ENCODE measurements around the gene ZP3. TPM values are rescaled to one million over a fixed set of nuclear protein-coding genes. Genes with fewer than 3 reads are reported as not detected.
"Not testable (repeated sequence)": the region's sequence is repeated elsewhere in the genome, so short reads cannot be mapped to it uniquely, and the experiment has no call there.

Gene ZP3
- total RNA-seq, 2 donors from 2014 or later: 3.4 to 13.0 TPM

GRCh38 chr7:76395965-76396726 lies 28.6 kb upstream of the ZP3 start:
- Mint-ChIP-seq H3K27ac (peak overlapping the region; percentile 28), H3K36me3 (ENCODE audit: low read depth) (no peaks in the 10 kb centered on the region), H3K27me3 (no peaks in the 10 kb centered on the region), H3K4me3 (no peak overlapping the region), H3K4me1 (peaks cover 6% of the 10 kb centered on the region), H3K9me3 (no peaks in the 10 kb centered on the region)
- no peak for ATAC-seq (replicated peaks)

DNA sequence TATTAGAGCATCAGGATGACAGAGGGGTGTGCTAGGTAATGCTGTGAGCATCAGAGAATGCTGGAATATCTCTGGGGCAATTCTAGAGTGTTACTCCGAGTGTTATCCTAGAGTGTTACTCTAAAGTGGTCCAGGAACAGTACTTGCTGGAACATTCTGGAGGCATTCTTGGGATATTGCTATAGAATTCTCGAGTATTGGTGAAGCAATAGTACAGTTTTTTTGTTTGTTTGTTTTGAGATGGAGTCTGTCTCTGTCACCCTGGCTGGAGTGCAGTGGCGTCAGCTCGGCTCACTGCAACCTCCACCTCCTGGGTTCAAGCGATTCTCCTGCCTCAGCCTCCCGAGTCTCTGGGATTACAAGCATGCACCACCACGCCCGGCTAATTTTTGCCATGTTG lies 27.9 kb upstream of the ZP3 start:
- H3K4me3 Mint-ChIP-seq: peak overlapping the region; percentile 74
- H3K27ac Mint-ChIP-seq: no peak overlapping the region
- ATAC-seq (replicated peaks): no peak

DNA sequence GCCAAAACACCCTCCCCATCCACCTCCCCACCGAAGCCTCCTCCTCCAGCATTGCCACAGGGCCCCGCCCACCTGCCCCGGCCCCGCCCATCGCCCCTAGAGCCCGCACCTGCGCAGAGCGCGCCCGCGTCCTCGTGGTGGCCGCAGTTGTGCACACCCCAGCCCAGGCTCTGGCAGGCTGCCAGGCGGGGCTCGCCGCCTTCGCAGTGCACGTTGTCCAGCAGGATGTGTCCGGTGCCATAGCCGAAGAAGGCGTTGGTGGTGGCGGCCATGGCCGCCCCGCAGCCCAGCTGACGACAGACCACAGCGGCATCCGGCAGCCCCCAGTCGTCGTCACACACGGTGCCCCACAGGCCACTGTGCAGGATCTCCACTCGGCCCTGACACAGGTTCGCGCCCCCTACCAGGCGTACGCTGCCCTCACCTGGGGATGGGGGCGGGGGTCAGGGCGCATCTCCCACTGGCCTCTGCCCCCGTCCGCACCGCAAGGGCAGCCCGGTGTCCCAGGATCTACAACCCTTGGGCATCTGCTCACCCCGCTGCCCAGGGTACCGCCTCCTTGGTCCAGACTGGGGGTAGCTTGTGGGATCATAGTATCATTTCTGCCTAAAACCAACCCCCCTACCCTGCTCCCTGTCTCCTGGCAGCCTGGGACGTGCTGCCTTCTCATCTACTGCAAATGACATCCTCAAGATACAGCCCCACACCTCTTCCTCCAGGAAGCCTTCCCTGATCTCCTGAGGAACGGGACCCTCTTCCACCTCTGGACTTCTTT lies 27.2 kb upstream of the ZP3 start:
- H3K4me3 Mint-ChIP-seq: peak overlapping the region; percentile 74
- no peaks in the 10 kb centered on the region for H3K27me3 Mint-ChIP-seq
- ATAC-seq (replicated peaks): peak; percentile 63
- peaks cover 6% of the 10 kb centered on the region for H3K4me1 Mint-ChIP-seq
- H3K36me3 Mint-ChIP-seq (ENCODE audit: low read depth): no peaks in the 10 kb centered on the region
- no peaks in the 10 kb centered on the region for H3K9me3 Mint-ChIP-seq
- peak overlapping the region; percentile 39 for H3K27ac Mint-ChIP-seq

More for the DNA sequence above, 27.9 kb upstream of the ZP3 start:
- Mint-ChIP-seq H3K36me3 (ENCODE audit: low read depth) (no peaks in the 10 kb centered on the region), H3K9me3 (no peaks in the 10 kb centered on the region), H3K4me1 (peaks cover 6% of the 10 kb centered on the region), H3K27me3 (no peaks in the 10 kb centered on the region)

DNA sequence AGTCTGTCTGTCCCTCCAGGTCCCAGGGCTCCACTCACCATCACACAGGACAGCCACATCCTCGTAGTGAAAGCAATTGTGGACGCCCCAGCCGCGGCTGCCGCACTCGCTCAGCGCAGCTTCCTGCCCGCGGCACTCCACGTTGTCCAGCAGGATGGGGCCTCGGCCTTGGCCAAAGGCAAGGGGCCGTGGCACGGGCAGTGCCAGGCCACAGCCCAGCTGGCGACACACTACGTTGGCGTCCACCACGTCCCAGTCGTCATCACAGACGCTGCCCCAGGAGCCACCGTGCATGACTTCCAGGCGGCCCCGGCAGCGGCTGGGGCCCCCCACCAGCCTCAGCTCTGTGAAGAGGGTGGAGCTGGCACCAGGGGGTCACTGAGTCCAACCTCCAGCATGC lies 24.5 kb upstream of the ZP3 start:
- H3K9me3 Mint-ChIP-seq: no peaks in the 10 kb centered on the region
- H3K27me3 Mint-ChIP-seq: no peaks in the 10 kb centered on the region
- no peaks in the 10 kb centered on the region for H3K36me3 Mint-ChIP-seq (ENCODE audit: low read depth)
- H3K4me1 Mint-ChIP-seq: peaks cover 6% of the 10 kb centered on the region
- H3K4me3 Mint-ChIP-seq: no peak overlapping the region
- no peak for ATAC-seq (replicated peaks)
- H3K27ac Mint-ChIP-seq: no peak overlapping the region

- H3K9me3 Mint-ChIP-seq; H3K36me3 Mint-ChIP-seq (ENCODE audit: low read depth); ATAC-seq (replicated peaks); H3K27ac Mint-ChIP-seq; H3K4me3 Mint-ChIP-seq; H3K4me1 Mint-ChIP-seq; H3K27me3 Mint-ChIP-seq: not testable (repeated sequence)
These were observed 21.7 kb upstream of the ZP3 start for GRCh38 chr7:76403097-76403496.

GRCh38 chr7:76403780-76404494 lies 20.8 kb upstream of the ZP3 start:
- no peaks in the 10 kb centered on the region for H3K4me1 Mint-ChIP-seq
- ATAC-seq (replicated peaks): no peak
- H3K27me3 Mint-ChIP-seq: no peaks in the 10 kb centered on the region
- H3K9me3 Mint-ChIP-seq: no peaks in the 10 kb centered on the region
- H3K4me3 Mint-ChIP-seq: no peak overlapping the region
- H3K27ac Mint-ChIP-seq: no peak overlapping the region
- no peaks in the 10 kb centered on the region for H3K36me3 Mint-ChIP-seq (ENCODE audit: low read depth)

GRCh38 chr7:76405738-76406137 lies 19.0 kb upstream of the ZP3 start:
- Mint-ChIP-seq H3K36me3 (ENCODE audit: low read depth) (no peaks in the 10 kb centered on the region), H3K4me1 (no peaks in the 10 kb centered on the region), H3K4me3 (no peak overlapping the region), H3K27ac (no peak overlapping the region), H3K27me3 (no peaks in the 10 kb centered on the region), H3K9me3 (no peaks in the 10 kb centered on the region)
- ATAC-seq (replicated peaks): no peak

- no peak overlapping the region for H3K4me3 Mint-ChIP-seq
- H3K36me3 Mint-ChIP-seq (ENCODE audit: low read depth): no peaks in the 10 kb centered on the region
These were observed 17.0 kb upstream of the ZP3 start for GRCh38 chr7:76407718-76408117.

DNA sequence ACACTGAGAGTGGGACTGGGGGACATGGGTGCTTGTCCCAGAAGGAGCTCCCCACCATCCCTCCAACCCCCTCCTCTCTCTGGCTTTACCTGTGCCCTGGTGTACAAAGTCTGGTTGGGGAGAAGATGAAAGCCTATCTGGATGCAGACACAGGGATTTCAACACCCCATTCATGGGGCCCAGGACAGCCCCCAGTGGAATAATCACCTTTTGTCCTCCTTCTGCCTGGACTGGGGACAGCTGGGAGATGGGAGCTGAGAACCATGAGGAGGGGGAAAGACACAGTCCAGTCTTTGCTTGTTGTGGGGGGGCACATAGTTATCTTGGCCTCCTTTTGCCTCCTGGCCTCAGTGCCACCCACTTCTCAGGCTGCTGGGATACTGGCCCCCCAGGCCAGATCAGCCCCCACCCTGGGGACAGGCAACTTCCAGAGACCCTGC lies 16.6 kb upstream of the ZP3 start:
- Mint-ChIP-seq H3K4me3 (no peak overlapping the region), H3K27ac (no peak overlapping the region), H3K9me3 (no peaks in the 10 kb centered on the region), H3K27me3 (peaks cover 4% of the 10 kb centered on the region), H3K36me3 (ENCODE audit: low read depth) (no peaks in the 10 kb centered on the region), H3K4me1 (no peaks in the 10 kb centered on the region)
- no peak for ATAC-seq (replicated peaks)

More at GRCh38 chr7:76407718-76408117, 17.0 kb upstream of the ZP3 start:
- Mint-ChIP-seq H3K27ac (no peak overlapping the region), H3K4me1 (no peaks in the 10 kb centered on the region), H3K27me3 (peaks cover 4% of the 10 kb centered on the region), H3K9me3 (no peaks in the 10 kb centered on the region)
- ATAC-seq (replicated peaks): no peak

GRCh38 chr7:76409537-76409936 lies 15.2 kb upstream of the ZP3 start, which contains the start of gene SSC4D:
TSS of gene SSC4D (minus strand) at chr7:76409697. CDS start at chr7:76404439, 5,258 bp downstream.
- no peaks in the 10 kb centered on the region for H3K36me3 Mint-ChIP-seq (ENCODE audit: low read depth)
- H3K4me3 Mint-ChIP-seq: no peak within 1 kb of the TSS
- no peak within 1 kb of the TSS for H3K27ac Mint-ChIP-seq
- no peak for ATAC-seq (replicated peaks)
- H3K4me1 Mint-ChIP-seq: no peaks in the 10 kb centered on the region
- no peaks in the 10 kb centered on the region for H3K9me3 Mint-ChIP-seq
- peaks cover 4% of the 10 kb centered on the region for H3K27me3 Mint-ChIP-seq

- no peak overlapping the region for H3K27ac Mint-ChIP-seq
- no peaks in the 10 kb centered on the region for H3K4me1 Mint-ChIP-seq
- no peaks in the 10 kb centered on the region for H3K36me3 Mint-ChIP-seq (ENCODE audit: low read depth)
- no peak overlapping the region for H3K4me3 Mint-ChIP-seq
- ATAC-seq (replicated peaks): no peak
- H3K27me3 Mint-ChIP-seq: peaks cover 4% of the 10 kb centered on the region
- no peaks in the 10 kb centered on the region for H3K9me3 Mint-ChIP-seq
These were observed 13.1 kb upstream of the ZP3 start for GRCh38 chr7:76411626-76412025.

- Mint-ChIP-seq H3K9me3 (no peaks in the 10 kb centered on the region), H3K4me3 (no peak overlapping the region), H3K4me1 (no peaks in the 10 kb centered on the region), H3K27ac (no peak overlapping the region), H3K27me3 (peaks cover 4% of the 10 kb centered on the region), H3K36me3 (ENCODE audit: low read depth) (no peaks in the 10 kb centered on the region)
- ATAC-seq (replicated peaks): no peak
These were observed 12.5 kb upstream of the ZP3 start for GRCh38 chr7:76412249-76412648.

GRCh38 chr7:76417654-76418310 lies 7.0 kb upstream of the ZP3 start:
- not testable (repeated sequence) for H3K9me3 Mint-ChIP-seq; ATAC-seq (replicated peaks)

DNA sequence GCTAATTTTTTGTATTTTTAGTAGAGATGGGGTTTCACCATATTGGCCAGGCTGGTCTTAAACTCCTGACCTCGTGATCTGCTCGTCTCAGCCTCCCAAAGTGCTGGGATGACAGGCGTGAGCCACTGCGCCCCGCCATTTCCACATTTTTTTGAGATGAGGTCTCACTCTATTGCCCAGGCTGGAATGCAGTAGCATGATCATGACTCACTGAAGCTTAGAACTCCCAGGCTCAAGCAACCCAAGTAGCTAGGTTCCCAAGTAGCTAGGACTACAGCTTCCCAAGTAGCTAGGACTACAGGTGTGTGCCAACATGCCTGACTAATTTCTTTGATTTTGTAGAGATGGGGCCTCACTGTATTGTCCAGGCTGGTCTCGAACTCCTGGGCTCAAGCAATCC lies 3.7 kb upstream of the ZP3 start:
- ATAC-seq (replicated peaks); H3K4me3 Mint-ChIP-seq; H3K36me3 Mint-ChIP-seq (ENCODE audit: low read depth); H3K9me3 Mint-ChIP-seq; H3K27me3 Mint-ChIP-seq; H3K27ac Mint-ChIP-seq; H3K4me1 Mint-ChIP-seq: not testable (repeated sequence)

More at GRCh38 chr7:76417654-76418310, 7.0 kb upstream of the ZP3 start:
- H3K36me3 Mint-ChIP-seq (ENCODE audit: low read depth); H3K4me1 Mint-ChIP-seq; H3K4me3 Mint-ChIP-seq; H3K27ac Mint-ChIP-seq; H3K27me3 Mint-ChIP-seq: not testable (repeated sequence)
